ENCODE results near the gene DFFA.
"Not testable (repeated sequence)": the region's sequence is repeated elsewhere in the genome, so short reads cannot be mapped to it uniquely, and the experiment has no call there.

DFFA gene, protein sequence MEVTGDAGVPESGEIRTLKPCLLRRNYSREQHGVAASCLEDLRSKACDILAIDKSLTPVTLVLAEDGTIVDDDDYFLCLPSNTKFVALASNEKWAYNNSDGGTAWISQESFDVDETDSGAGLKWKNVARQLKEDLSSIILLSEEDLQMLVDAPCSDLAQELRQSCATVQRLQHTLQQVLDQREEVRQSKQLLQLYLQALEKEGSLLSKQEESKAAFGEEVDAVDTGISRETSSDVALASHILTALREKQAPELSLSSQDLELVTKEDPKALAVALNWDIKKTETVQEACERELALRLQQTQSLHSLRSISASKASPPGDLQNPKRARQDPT

DNA sequence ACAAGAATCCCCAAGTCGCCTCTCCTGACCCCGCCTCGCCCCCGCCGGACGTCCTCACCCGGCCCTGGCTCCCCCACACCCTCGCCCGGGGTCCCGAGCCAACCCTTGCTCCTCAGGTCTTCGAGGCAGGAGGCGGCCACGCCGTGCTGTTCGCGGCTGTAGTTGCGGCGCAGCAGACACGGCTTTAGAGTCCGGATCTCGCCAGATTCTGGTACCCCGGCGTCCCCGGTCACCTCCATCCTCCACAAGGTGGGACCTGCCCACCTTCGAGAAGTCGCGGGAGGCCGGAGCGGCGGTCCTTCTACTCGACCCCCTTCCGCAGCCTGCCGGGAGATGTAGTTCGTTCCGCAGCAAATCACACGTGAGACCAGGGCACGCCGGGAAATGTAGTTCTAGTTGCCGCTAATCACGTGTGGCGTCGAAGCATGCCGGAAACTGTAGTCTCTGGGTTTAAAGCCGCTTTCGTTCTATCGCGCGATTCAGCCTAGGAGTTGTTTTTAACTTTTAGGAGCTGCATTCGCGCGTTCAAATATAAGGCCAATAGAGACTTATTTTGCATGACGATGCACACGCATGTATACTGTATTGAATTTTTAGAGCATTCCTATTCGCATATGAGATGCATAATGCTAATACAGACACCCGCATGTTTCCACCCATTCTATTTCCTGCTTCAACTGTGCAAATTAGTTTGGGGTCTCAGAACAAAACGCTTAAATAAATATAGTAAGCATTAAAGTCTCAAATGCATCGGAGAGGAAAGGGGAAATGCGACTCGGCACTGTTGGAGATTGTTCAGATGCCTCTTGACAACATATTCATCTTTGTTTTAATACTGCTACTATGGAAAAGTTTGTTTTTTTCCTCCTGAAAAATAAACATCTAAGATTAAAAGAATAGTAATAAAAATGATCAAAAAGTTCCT is at the start of gene DFFA:
Gene DFFA, minus strand, starts transcription at position 310 of the 925 bp plus-strand sequence. Its CDS starts 71 bp downstream, at position 239.
- peak; percentile 86 to 87 for ATAC-seq

DNA sequence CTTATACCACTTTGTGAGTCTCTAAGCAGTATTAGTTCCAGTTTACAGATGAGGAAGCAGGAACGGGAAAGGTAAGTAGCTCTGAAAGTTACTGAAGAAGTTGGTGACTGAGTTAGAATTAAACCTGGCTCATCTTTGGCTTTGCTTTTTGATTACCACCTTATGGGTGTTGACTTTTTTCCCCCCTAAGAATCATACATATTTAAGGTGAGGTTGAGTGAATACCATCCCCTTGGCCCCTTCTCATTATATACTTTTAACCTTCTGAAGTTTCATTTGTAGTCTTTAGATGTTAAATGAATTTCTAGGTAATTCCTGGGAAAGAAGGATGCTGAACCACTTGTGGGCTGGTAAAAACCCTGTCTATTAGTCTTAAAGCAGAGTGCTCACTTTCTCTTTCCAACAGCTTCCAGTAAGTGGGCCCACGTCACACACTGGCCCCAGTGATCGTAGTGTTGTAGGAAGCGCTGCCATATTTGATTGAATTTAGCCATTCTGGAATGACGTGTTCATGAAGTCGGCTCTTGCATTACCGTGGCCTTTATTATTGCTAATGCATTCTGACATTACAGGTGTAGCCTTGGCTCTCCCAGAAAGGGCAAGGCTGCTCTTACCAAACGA is 49.3 kb upstream of the DFFA start:
- ATAC-seq: no peak

DNA sequence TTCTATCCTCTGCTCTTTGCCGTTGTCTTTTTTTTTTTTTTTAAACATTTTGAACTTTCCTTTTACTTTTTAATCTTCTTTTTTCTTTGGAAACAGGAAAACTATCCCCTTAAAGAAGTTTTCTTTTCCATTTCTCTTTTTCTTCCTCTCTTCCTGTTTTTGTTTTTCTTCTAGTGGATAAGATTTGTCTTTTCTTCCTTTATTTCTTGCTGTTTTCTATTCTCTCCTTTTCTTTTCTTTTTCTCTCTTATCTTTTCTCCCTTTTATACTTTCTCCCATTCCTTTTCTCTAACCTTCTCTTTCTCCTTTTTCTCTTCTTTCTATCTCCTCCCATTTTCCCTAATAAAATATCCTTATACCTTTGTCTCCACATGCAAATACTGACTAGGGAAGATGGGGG is 48.6 kb upstream of the DFFA start:
- no peak for ATAC-seq

DNA sequence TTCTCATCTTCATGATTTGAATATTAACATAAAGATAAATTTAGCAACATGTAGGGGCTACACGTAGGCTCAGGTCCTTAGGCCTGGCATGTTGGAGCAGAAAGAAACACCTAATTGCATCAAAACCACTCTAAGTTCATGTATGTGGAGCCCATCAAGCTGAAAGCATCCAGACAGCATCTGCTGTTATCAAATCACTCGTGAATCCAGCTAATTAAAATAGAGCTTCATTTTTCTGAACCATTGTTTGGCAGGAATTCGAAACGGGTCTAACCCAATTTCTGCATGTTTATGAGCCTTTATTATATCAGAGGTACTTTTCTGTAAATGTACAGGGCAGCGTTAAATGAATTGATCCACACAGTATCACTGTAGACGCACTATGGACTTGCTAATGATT is 48.2 kb upstream of the DFFA start:
- no peak for ATAC-seq

DNA sequence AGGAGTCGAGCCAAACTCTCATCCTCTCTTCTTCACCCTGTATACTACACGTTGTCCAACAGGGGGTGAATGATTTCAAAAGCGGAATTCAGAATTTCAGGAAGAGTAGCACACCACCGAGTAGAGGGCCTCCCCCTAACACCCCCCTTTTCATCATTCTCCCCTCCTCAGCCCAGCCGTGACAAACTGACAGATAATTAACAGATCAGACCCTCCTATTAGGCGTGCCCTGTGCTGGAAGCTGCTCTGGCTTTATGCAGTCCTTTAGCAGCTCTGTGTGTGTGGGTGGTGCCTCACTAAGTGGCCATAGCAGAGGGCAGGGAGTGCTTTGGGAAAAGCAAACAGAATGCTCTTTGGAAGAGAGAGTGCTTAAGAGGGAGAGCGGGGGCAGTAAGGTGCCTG is 46.7 kb upstream of the DFFA start:
- ATAC-seq: no peak

DNA sequence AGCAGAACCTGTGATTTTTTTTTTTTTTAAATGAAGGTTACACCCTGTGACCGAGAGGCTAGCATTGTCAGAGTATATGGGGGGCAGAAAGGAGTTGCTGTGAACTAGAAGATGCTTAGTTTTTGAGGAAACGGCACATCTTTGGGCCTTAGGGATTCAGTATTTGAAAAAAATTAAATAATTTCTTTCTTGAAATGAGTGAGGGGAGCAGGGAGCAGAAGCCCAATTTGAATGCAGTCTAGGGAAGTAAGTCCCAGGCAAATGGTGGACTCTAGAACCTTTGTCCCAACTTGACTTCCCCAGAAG is 45.3 kb upstream of the DFFA start:
- no peak for ATAC-seq

DNA sequence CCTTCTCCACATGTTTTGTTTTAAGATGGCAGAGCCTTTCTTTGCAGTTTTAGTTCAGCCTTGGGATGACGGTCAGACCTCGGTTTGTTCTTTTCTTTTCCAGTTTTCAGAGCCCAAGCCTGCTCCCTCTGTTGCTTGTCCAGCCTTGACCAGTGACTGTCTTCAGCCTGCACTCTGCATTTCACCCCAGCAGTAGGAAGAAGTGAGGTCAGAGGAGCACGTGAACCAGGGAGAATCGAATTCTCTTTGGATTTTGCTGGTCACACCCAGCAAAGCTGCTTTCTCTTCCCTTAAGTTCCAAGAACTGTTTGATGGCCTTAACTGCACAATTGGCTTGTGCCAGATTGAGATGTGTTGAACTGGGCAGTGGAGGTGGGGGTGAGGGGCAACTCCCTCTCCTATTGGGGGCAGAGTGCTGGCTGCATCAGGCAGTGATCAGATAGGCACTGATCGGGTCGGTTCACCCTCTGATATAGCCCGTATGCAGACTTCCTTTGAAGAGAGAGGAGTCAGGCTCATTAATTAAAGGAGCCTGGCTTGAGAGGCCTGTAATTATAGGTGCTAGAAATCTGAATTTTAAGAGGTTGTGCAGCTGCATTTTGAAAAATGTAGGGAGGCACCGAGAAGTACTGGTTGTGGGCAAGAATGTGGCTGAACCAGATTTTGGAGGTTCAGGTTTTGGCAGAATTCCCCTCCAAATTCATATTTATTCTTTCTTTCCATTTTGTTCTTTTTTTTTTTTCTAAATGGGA is 44.8 kb upstream of the DFFA start:
- no peak for ATAC-seq

DNA sequence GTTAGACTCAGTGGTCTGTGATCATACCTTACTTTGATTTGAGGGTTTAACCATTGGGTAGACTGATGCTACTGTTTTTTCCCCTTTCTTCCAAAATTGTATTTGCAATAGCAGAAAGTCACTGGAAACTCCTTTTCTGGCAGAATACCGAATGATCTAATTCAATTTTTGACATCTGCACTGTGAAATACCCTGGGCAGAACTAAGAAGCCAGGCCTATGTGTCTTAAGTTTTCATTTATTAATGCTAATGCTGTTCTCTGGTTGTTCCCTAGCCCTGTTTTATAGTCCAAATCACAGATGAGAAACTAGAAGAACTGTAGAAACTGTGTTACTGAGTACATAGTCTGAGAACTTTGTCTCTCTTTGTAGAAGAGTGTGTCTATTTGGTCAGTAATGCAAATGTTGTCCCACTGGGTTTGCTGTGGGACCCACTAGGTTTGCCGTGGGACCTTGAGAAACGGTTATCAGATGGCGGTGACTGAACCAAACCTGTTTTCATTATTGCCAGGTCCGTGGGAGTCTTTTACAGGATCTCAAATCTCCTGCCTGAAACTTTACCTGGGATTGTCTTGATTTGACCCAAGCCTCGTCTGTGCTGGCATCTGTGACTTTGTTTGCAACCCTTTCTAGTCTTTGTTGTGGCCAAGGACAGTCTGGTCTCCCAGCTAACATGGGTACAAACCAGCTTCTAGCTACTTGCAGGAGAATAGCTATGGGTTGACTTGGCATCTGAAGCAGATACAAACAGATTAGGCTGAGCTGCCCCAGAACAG is 43.8 kb upstream of the DFFA start:
- no peak for ATAC-seq

DNA sequence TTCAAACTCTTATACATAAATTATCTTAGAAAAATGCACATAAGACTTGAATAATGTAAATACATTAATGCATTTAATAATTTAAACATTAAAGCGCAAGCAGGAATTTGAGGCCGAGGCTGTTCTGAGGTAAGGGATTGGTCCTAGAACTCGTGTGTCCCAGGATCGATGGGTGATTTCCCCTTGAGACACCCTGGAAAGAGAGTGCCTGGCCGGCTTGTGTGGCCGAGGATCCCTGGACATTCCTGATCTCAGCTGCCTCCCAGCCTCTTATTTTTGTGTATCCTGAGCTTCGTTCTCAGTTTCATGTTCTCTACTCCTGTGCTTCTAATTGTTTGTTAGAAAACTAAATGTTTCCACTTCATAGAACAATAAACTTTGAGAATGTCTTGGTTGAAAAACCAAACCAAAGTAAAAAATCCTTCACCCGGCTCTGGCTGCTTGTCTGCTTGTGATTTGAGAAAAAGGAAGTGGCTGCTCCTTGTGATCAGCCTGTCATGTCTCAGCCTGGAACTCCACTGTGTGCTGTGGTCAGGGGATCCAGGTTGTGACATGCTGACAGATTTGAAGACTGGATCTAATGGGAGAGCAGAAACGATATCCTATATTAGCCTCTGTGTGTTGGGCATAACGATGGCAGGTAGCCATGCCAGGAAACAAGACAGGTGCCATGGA is 43.1 kb upstream of the DFFA start:
- no peak for ATAC-seq

DNA sequence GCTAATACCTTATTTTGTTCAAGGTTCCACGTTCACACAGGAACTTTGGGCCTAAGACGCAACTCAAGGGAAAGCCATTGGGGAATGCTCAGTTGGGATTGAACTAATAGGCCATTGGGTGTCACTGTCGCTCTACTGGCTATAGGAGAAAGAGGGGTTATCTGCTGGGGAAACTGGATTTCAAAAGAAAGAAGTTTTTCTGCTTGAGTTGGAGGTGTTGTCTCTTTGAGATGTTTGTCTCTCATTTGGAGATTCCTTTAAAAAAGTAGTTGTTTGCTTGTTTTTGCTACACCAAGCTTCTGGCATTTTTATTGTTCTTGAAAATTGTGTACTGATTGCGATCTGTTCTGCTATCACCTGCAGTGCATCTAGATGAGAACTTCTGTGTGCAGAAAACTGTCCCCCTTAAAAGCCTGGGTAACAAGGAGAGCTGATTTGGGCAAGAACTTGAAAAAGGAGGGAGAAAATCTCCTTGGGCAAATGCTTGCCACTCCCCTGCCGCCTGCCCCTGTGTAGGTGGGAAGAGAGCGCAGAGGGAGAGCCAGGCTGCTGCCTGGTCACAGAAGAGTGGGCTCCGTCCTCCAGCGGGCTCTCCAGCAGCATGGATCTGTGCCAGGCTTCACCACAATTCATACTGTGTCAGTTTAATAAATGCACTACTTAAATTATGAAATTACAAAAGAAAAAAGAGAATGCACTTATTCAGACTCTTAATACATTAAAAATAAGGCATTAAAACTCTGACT is 42.3 kb upstream of the DFFA start:
- no peak for ATAC-seq

DNA sequence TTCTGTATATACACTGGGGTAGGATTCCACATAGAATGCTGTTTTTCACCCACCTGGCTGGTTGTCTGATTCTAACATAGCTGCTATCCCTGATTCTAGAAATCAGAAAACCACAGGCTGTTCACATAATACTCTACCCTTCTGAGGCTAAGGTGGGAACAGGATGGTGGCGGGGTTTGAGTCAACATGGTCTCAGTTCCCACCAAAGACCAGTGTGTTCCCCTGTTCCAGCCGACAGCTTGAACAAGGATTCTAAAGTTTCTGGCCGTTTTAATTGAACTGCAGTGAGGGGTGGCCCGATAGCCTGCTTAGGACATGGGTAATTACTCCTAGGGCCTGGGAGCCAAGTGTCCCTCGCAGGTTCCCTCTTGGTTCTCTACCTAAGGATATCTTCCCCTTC is 40.9 kb upstream of the DFFA start:
- ATAC-seq: no peak

DNA sequence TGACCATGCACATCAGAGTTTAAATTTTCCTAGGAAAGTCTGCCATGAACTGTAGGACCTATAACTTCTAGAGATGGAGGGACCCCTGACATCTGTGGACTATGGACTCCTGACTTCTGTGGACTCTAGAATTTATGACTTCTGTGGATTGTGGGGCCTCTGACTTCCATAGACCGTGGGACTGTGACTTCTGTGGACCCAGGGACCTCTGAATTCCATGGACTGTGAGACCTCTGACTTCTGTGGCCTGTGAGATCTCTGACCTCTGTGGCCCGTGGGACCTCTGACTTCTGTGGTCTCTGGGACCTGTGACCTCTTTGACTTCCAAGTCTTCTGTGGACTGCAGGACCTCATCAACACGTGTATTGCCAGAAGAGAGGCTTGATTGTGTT is 39.2 kb upstream of the DFFA start:
- ATAC-seq: no peak

DNA sequence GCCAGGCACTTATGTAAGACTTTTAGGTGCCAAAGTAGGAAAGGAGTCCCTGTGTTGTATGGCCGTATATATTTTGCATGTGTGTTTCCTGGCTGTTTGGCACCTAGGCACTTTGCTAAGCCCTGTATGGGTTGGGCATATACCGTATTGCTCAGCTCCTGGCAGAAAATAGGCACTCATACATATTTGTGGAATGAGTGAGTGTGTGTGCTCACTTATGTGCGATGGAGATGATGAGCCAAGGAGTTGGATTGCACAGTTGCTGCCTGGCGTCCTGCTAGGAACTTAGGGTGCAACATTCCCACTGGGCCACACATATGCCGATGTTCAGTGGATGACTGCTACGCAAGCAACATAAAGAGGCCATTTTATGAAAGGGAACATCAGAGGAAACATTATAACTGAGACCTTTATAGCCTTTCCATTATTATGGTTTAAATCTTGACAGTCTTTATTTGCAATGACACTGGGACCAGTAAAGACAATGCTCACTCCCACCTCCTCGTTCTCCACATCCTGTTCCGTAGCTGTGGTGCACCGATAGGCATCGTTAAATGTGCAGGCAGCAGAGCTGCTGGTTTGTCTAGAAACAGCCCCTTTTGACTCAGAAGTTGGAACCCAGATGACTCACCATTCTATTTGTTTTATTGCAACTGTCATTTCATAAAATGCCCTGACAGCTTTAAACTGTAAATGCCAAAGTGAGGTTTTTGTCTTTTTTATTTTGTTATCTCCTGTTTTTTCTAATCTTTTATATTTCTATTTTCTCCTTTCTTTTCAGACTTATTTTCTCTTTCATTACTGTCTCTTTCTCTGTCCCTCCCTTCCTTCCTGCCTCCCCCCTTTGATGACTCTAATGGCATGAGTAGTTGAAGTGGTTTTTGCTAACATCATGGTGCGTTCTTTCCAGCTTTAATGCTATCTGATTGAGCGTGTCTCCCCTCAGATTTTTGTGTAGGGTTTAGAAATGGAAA is 38.5 kb upstream of the DFFA start:
- ATAC-seq: peak; percentile 99

DNA sequence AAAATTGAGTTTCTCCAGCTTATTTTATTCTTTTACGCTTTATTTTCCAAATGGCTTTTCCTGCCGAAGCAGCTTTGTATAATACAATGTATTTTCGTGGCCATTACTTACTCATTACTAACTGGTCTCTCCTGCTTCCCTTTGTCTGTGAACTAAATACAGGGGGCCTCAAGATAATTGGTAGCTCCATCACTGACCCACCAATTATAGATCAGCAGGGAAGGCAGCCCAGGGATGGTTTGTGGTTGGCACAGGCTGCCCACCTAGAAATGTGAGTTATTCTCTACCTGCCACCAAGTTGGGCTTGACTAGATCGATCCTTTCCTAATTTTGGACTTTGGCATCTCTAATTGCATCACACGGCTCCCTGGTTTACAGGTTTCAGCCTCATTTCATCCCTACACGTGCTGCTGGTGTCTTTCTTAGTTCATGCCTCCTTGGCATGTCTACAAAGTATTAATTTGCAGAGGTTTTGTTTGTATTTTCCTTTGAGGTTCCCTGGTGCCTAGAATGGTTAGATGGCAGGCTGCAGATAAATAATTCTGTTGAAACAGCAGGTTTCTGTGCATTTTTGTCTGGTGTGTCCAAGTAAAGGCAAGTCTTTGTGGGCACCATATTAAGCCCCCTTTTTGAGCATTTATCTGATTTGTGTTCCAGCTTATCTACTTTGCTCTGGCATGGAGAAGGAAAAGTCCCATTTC is 37.6 kb upstream of the DFFA start:
- no peak for ATAC-seq

DNA sequence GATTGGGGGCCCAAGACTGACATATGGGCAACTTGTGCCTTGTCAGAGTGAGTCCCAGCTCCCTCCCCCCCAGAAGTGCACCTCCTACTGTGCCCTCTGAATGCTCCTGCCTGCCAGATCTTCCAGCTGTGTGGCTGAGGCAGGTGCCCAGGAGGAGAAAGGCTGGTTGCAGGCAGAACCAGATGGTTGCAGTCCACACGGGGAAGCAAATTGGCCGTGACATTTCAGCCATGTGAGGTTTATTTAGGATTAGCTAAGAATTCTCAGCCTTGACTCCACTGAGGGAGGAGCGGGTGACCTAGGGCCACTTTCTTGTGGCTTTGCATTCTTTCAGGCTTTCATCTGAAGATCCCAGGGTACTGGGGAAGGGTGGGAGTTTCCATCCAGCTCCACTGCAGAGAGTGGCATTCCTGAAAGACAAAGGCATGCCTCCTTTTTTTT is 36.2 kb upstream of the DFFA start:
- no peak for ATAC-seq

DNA sequence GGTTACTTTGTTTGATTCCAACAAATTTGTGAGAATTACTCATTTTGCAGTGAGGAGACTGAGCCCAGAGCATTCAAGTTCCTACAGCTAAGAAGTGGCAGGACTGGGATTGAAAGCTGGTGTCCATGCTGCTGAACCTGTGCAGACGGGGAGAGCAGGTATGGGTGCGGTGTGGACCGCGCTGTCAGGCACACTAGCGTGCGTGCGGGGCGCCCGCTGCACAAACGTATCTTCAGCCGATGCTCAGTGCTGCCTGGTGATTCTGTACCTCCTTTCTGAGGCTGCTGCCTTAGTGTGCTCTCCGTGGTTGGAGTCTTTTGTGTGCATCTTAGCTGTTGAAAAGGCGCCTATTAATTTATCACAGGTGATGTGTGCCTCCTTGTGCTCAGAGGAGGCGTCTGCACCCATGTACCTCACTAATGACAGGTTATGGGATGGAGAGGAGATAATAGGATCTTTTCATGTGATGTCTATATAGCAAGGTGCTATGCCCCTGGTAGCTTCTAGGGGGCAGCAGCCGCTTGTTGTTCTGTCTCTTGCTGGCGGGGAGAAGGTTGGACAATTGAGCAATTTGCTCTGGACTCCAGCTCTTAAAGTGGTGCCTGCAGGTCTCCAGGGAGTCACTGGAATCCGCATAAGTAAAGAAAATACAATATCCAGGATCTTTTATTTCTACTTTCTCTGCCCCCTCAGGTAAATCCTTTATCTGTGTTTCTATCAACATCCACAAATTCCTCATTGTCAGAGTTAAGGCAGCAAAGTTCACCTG is 35.0 kb upstream of the DFFA start:
- ATAC-seq: no peak

DNA sequence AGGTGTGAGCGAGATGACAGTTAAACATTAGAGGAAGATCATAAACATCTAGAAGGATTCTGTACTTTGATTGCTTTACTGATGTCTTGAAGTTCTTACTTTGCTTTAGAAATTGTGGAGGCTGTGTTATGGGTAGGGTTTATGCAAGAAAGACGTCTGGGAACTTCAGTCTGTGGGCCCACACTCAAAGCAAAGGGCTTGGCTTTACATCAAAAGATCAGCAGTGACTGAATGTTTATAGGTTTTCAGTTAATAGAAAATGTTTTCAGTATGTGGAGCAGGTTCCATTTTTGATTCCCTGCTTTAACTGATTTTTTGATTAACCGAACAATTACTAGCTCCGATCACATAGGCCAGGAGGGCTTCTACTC is 34.3 kb upstream of the DFFA start:
- no peak for ATAC-seq

DNA sequence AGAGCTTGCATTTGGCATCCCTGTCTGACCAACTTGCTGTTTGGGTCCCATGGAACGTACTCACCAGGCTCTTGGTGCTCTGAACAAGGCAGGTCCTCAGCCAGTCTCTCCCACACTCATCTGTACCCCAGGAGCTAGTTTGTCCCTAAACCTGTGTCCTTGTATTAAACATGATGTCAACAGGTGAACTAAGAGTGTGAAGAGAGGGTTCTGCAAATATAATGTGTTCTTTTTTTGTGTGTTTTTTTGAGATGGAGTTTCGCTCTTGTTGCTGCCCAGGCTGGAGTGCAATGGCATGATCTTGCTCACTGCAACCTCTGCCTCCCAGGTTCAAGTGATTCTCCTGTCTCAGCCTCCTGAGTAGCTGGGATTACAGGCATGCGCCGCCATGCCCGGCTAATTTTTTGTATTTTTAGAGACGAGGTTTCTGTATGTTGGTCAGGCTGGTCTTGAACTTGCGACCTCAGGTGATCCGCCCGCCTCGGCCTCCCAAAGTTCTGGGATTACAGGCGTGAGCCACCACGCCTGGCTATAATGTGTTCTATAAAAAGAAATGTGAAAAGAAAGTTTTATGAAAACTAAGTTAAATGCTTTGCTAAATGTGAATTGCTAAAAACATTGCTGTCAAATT is 33.8 kb upstream of the DFFA start:
- not testable (repeated sequence) for ATAC-seq
